SH-SY5Y (cell line): Measurements from ENCODE around the gene SMC6.

Experiments
- GATA2 ChIP-seq: IDR thresholded peaks from 2 replicates; pipeline ENCODE4 v1.6.1; 2011; ENCODE audit warnings: mild to moderate bottlenecking, low read depth, low read length
- GATA3 ChIP-seq: IDR thresholded peaks from 2 replicates; pipeline ENCODE4 v1.6.1; 2011; ENCODE audit warnings: low read depth, mild to moderate bottlenecking, low read length, moderate library complexity

- TF ChIP-seq GATA3 (no peak), GATA2 (no peak)
Observed at GRCh38 chr2:17636257-17636656, 117.4 kb downstream of the SMC6 start.
